PC-3 (cell line): Measurements from ENCODE around the gene KAT6B. TPM values are rescaled to one million over a fixed set of nuclear protein-coding genes. Genes with fewer than 3 reads are reported as not detected.

Experiments used
- ATAC-seq: fragments of 200-7000 bp; cut with Tn5 transposase; 2 replicates; pipeline ENCODE4 v1.9.1; 2020; ENCODE audit warnings: mild to moderate bottlenecking, moderate library complexity
- BruUV-seq: library from RNA; stranded (reverse); fragments of 400-500 nt; replicated peaks from 2 replicates; lab custom pipeline; 2021; lab: Mats Ljungman, UMichigan
- CTCF ChIA-PET: fragments of 300-600 bp; sonication (Branson Sonifier 250); formaldehyde crosslinking; loops from one replicate; lab custom pipeline; 2022; ENCODE audit warnings: antibody characterized with exemption; lab: Charles Lee
- POLR2A ChIA-PET: fragments of 300-600 bp; sonication (Branson Sonifier 250); formaldehyde crosslinking; loops from one replicate; lab custom pipeline; 2022; ENCODE audit warnings: antibody characterized with exemption; ENCODE audit not compliant: unreplicated experiment; lab: Charles Lee
- DNase-seq: peaks from one replicate; pipeline ENCODE4 v3.0.0-alpha.2; 2015
- H2AFZ ChIP-seq: fragments of 300-600 bp; sonication (generic); 2 replicates; pipeline ENCODE4 v1.6.0; 2016; ENCODE audit warnings: antibody characterized with exemption, low read length
- H3F3A ChIP-seq: fragments of 300-600 bp; sonication (generic); one replicate; pipeline ENCODE4 v1.6.0; 2017; ENCODE audit warnings: antibody characterized with exemption, low read length, control low read depth, mild to moderate bottlenecking; ENCODE audit not compliant: unreplicated experiment
- H3K27ac ChIP-seq: fragments of 300-600 bp; sonication (generic); 2 replicates; pipeline ENCODE4 v1.5.1; 2016; ENCODE audit warnings: mild to moderate bottlenecking, low read length
- H3K27me3 ChIP-seq: fragments of 300-600 bp; sonication (generic); 2 replicates; pipeline ENCODE4 v1.6.1; 2016; ENCODE audit warnings: low read length, mixed read lengths
- H3K36me3 ChIP-seq: fragments of 300-600 bp; sonication (generic); 2 replicates; pipeline ENCODE4 v1.6.1; 2016; ENCODE audit warnings: low read depth, mixed run types, low read length, mixed read lengths
- H3K4me1 ChIP-seq: fragments of 300-600 bp; sonication (generic); 2 replicates; pipeline ENCODE4 v1.5.1; 2016; ENCODE audit warnings: low read length; ENCODE audit not compliant: insufficient read depth
- H3K4me2 ChIP-seq: fragments of 300-600 bp; sonication (generic); 2 replicates; pipeline ENCODE4 v1.6.0; 2016; ENCODE audit warnings: low read length
- H3K4me3 ChIP-seq: fragments of 300-600 bp; sonication (generic); 2 replicates; pipeline ENCODE4 v1.5.1; 2016; ENCODE audit warnings: mild to moderate bottlenecking, low read length, mixed read lengths
- H3K79me2 ChIP-seq: fragments of 300-600 bp; sonication (generic); 2 replicates; pipeline ENCODE4 v1.6.1; 2017; ENCODE audit warnings: low read length, mixed read lengths
- H3K9ac ChIP-seq: fragments of 300-600 bp; sonication (generic); 2 replicates; pipeline ENCODE4 v1.6.0; 2016; ENCODE audit warnings: mild to moderate bottlenecking, low read length
- H3K9me2 ChIP-seq: fragments of 300-600 bp; sonication (generic); replicated peaks from 2 replicates; pipeline ENCODE4 v1.6.1; 2016; ENCODE audit warnings: mixed run types, low read length, mixed read lengths
- H3K9me3 ChIP-seq: fragments of 300-600 bp; sonication (generic); 2 replicates; pipeline ENCODE4 v1.6.1; 2016; ENCODE audit warnings: low read length, mixed read lengths
- H4K20me1 ChIP-seq: fragments of 300-600 bp; sonication (generic); 2 replicates; pipeline ENCODE4 v1.6.1; 2016; ENCODE audit warnings: low read length, mixed read lengths
- EZH2 ChIP-seq: fragments of 300-600 bp; sonication (generic); IDR thresholded peaks from one replicate; pipeline ENCODE4 v1.6.1; 2017; ENCODE audit warnings: antibody characterized with exemption, mild to moderate bottlenecking, low read length; ENCODE audit not compliant: unreplicated experiment
- EZH2phosphoT487 ChIP-seq: fragments of 300-600 bp; sonication (generic); IDR thresholded peaks from 2 replicates; pipeline ENCODE4 v1.6.1; 2018; ENCODE audit warnings: mild to moderate bottlenecking, antibody characterized with exemption, low read length, borderline replicate concordance
- intact Hi-C: fragments of 100-400 bp; cut with micrococcal nuclease; formaldehyde crosslinking; loops from 2 replicates; pipeline ENCODE4 v1.9.0; 2023
- total RNA-seq: library from RNA; depleted of rRNA; stranded (reverse); fragments of >200 nt; gene quantifications from 2 replicates; pipeline ENCODE4 v1.2.3, GENCODE V29; 2014
- TF ChIP-seq, protein P1 (sequence below): fragments of 300-600 bp; sonication (generic); conservative IDR thresholded peaks from 2 replicates; pipeline ENCODE4 v1.5.1; 2017; ENCODE audit warnings: antibody characterized with exemption, low read depth, mild to moderate bottlenecking, low read length

KAT6B gene
- total RNA-seq, 1 experiment from 2014 or later: 94.5 TPM

DNA sequence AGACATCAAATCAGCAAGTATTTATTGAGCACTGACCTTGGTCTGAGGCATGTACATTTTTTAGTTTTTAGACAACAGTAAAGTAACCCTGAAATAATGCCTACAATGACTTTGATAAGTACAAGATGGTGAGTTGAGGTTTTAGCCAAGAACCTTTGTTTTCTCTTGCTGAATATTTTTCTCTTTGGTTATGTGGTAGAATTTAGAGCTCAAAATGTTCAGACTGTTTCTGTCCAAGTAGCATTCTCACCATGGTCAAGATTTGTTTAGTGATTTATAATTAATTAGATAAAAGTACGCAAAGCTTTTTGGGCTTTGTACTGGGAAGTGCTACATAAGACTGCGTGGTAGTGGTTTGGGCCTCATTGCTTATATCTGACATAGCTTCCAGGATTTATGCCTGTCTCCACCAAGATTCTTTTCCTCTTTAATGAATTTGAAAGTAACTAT, 102.4 kb downstream of the KAT6B start:
- intact Hi-C loops: loop anchor here (10.0 kb wide), 2 partner anchors 306 to 1034 kb away; partner anchors contain the start of gene COMTD1
- Histone ChIP-seq H3K4me3 (peak overlapping the region; percentile 12), H3F3A (peaks cover 9% of the 10 kb centered on the region), H3K9me2 (no peaks in the 10 kb centered on the region), H3K79me2 (peaks cover 95% of the 10 kb centered on the region), H3K27me3 (no peaks in the 10 kb centered on the region), H3K9me3 (no peaks in the 10 kb centered on the region), H4K20me1 (peaks cover 2% of the 10 kb centered on the region; the same call in 1 of the 2 replicates), H3K27ac (peak overlapping the region; percentile 38), H3K4me1 (peaks cover 53% of the 10 kb centered on the region), H3K4me2 (peak overlapping the region; percentile 48), H3K9ac (peak overlapping the region; percentile 12), H2AFZ (no peak overlapping the region), H3K36me3 (no peaks in the 10 kb centered on the region)
- DNase-seq (no peak), ATAC-seq (no peak)
- BruUV-seq: no TSS peak
- POLR2A ChIA-PET: interaction anchor here (0.6 kb wide), 1 partner anchor 95 kb away, joined by 4 read pairs; no protein-coding TSS in a partner anchor
- TF ChIP-seq EZH2phosphoT487: no peak
- TF ChIP-seq, protein P1, sequence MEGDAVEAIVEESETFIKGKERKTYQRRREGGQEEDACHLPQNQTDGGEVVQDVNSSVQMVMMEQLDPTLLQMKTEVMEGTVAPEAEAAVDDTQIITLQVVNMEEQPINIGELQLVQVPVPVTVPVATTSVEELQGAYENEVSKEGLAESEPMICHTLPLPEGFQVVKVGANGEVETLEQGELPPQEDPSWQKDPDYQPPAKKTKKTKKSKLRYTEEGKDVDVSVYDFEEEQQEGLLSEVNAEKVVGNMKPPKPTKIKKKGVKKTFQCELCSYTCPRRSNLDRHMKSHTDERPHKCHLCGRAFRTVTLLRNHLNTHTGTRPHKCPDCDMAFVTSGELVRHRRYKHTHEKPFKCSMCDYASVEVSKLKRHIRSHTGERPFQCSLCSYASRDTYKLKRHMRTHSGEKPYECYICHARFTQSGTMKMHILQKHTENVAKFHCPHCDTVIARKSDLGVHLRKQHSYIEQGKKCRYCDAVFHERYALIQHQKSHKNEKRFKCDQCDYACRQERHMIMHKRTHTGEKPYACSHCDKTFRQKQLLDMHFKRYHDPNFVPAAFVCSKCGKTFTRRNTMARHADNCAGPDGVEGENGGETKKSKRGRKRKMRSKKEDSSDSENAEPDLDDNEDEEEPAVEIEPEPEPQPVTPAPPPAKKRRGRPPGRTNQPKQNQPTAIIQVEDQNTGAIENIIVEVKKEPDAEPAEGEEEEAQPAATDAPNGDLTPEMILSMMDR: no peak
- no peak for TF ChIP-seq EZH2
- CTCF ChIA-PET: no interaction called here

DNA sequence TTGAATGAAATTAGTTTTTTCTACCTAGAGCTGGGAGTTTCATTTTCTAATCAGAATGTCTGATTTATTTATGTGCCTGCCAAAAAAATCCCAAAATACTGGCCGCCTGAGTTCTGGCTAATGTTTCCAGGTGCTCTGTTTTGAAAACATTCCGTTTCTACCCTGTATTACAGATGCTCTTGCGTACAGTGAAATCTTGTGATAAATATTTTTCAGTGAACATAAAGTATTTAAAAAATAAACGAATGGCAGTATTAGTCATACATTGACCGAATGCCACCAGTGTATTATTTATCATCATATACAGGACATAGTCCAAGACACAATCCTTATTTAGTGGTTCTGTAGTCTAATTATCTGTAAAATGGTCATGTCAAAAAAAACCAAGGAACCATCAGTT, 102.8 kb downstream of the KAT6B start:
- Histone ChIP-seq H3K9me2 (no peaks in the 10 kb centered on the region), H2AFZ (no peak overlapping the region), H3K27ac (peak overlapping the region; percentile 38), H3K9me3 (no peaks in the 10 kb centered on the region), H3F3A (peaks cover 5% of the 10 kb centered on the region), H3K4me3 (peak overlapping the region; percentile 12), H3K4me1 (peaks cover 48% of the 10 kb centered on the region), H3K36me3 (no peaks in the 10 kb centered on the region), H3K79me2 (peaks cover 94% of the 10 kb centered on the region), H3K4me2 (peak overlapping the region; percentile 48), H4K20me1 (peaks cover 2% of the 10 kb centered on the region; the same call in 1 of the 2 replicates), H3K27me3 (no peaks in the 10 kb centered on the region), H3K9ac (peak overlapping the region; percentile 12)
- intact Hi-C loops: loop anchor here (10.0 kb wide), 2 partner anchors 306 to 1034 kb away; partner anchors contain the start of gene COMTD1
- DNase-seq (peak; percentile 98), ATAC-seq (peak; percentile 71)
- BruUV-seq: no TSS peak
- CTCF ChIA-PET: no interaction called here
- POLR2A ChIA-PET: interaction anchor here (0.6 kb wide), 1 partner anchor 96 kb away, joined by 4 read pairs; no protein-coding TSS in a partner anchor
- no peak for TF ChIP-seq EZH2
- TF ChIP-seq, protein P1: no peak
- TF ChIP-seq EZH2phosphoT487: no peak

DNA sequence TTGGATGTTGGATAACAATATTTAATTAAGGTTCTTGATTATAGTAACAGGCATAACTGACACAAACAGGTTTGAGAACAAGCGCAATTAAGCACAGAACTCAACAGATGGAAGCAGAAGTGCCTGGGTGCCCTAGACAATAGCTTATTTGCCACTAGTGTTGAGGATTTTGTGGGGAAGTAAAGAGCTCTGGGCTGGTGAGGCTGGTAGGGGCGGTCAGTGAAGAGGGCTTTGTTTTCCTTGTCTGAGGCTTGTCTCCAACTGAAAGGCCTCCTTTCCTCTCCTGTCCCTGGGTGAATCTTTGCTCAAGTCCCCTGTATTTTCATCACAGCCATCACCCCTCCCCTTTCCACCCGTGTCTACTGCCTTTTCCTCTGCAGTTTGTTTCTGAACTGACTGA, 104.6 kb downstream of the KAT6B start:
- H3K27ac ChIP-seq: no peak overlapping the region
- BruUV-seq: no TSS peak
- H3K4me3 ChIP-seq: no peak overlapping the region
- H3F3A ChIP-seq: no peaks in the 10 kb centered on the region
- H3K4me1 ChIP-seq: peaks cover 33% of the 10 kb centered on the region
- H2AFZ ChIP-seq: no peak overlapping the region
- DNase-seq (no peak), ATAC-seq (no peak)
- no peak overlapping the region for H3K4me2 ChIP-seq
- TF ChIP-seq EZH2phosphoT487 (no peak), EZH2 (no peak)
- TF ChIP-seq, protein P1: no peak
- peaks cover 94% of the 10 kb centered on the region for H3K79me2 ChIP-seq
- intact Hi-C loops: no loop called here
- no peaks in the 10 kb centered on the region for H3K9me2 ChIP-seq
- no peaks in the 10 kb centered on the region for H3K9me3 ChIP-seq
- H3K9ac ChIP-seq: no peak overlapping the region
- POLR2A ChIA-PET: interaction anchor here (0.8 kb wide), 1 partner anchor 278 kb away, joined by 3 read pairs; no protein-coding TSS in a partner anchor
- H3K27me3 ChIP-seq: no peaks in the 10 kb centered on the region
- H3K36me3 ChIP-seq: no peaks in the 10 kb centered on the region
- peaks cover 2% of the 10 kb centered on the region; the same call in 1 of the 2 replicates for H4K20me1 ChIP-seq
- CTCF ChIA-PET: interaction anchor here (0.7 kb wide), 1 partner anchor 159 kb away, joined by 4 read pairs; no protein-coding TSS in a partner anchor
